HEK293 (cell line): ENCODE results near the gene MARCO.

ENCODE experiments used
- CTCF ChIA-PET: fragments of 350-600 bp; formaldehyde crosslinking; extraction: SDS; loops from one replicate; lab custom pipeline; 2021; ENCODE audit warnings: antibody characterized with exemption; lab: Yijun Ruan, JAX
- POLR2A ChIA-PET: fragments of 300-600 bp; formaldehyde crosslinking; extraction: SDS; loops from one replicate; lab custom pipeline; 2020; ENCODE audit warnings: antibody characterized with exemption, inconsistent platforms; lab: Yijun Ruan, JAX
- H3K27ac ChIP-seq: fragments of 200-500 bp; sonication (Bioruptor generic); 2 replicates; pipeline ENCODE4 v1.5.1; 2014; ENCODE audit warnings: low read depth, low read length, control low read depth, inconsistent platforms; ENCODE audit errors: extremely low read depth
- H3K36me3 ChIP-seq, 2 experiments: fragments of 200-500 bp in 1 of 2; sonication (Bioruptor generic) in 1 of 2; 1 replicate in 1 of 2; 2 replicates in 1 of 2; pipeline ENCODE4 v1.5.1; 2014 to 2017; ENCODE audit warnings: inconsistent platforms in 2 of 2, low read length in 2 of 2; ENCODE audit not compliant: control insufficient read depth in 2 of 2, insufficient read depth in 1 of 2
- H3K4me1 ChIP-seq: fragments of 200-500 bp; sonication (Bioruptor generic); 2 replicates; pipeline ENCODE4 v1.5.1; 2014; ENCODE audit warnings: mild to moderate bottlenecking, low read length, inconsistent platforms; ENCODE audit not compliant: control insufficient read depth, insufficient read depth
- H3K4me3 ChIP-seq: 2 replicates; pipeline ENCODE4 v1.5.1; 2011; ENCODE audit warnings: low read depth, mild to moderate bottlenecking, control low read depth, low read length, moderate library complexity
- H3K9me3 ChIP-seq: fragments of 200-500 bp; sonication (Bioruptor generic); 2 replicates; pipeline ENCODE4 v1.5.1; 2014; ENCODE audit warnings: low read depth, low read length, inconsistent platforms; ENCODE audit not compliant: control insufficient read depth, insufficient read depth
- FEZF1 ChIP-seq: fragments of 450-650 bp; formaldehyde crosslinking; IDR thresholded peaks from 2 replicates; pipeline ENCODE4 v1.5.1; 2016; ENCODE audit warnings: missing biosample characterization, missing genetic modification characterization
- GLIS1 ChIP-seq: fragments of 450-650 bp; formaldehyde crosslinking; IDR thresholded peaks from 2 replicates; pipeline ENCODE4 v1.5.1; 2016; ENCODE audit warnings: missing biosample characterization, missing genetic modification characterization
- GLIS2 ChIP-seq: fragments of 450-650 bp; formaldehyde crosslinking; IDR thresholded peaks from 2 replicates; pipeline ENCODE4 v1.5.1; 2016; ENCODE audit warnings: missing biosample characterization, missing genetic modification characterization
- HOXA7 ChIP-seq: sonication (generic); formaldehyde crosslinking; IDR thresholded peaks from 2 replicates; pipeline ENCODE4 v1.8.1; 2022; ENCODE audit warnings: missing genetic modification reagents, borderline replicate concordance
- HOXC10 ChIP-seq: sonication (generic); formaldehyde crosslinking; IDR thresholded peaks from 2 replicates; pipeline ENCODE4 v1.8.1; 2023; ENCODE audit warnings: mild to moderate bottlenecking, missing genetic modification reagents
- IKZF3 ChIP-seq: fragments of 450-650 bp; IDR thresholded peaks from 2 replicates; pipeline ENCODE4 v1.5.0; 2018; ENCODE audit warnings: missing biosample characterization, mild to moderate bottlenecking, missing genetic modification characterization, moderate library complexity
- KLF17 ChIP-seq: fragments of 450-650 bp; formaldehyde crosslinking; IDR thresholded peaks from 2 replicates; pipeline ENCODE4 v1.5.1; 2016; ENCODE audit warnings: missing biosample characterization, missing genetic modification characterization
- KLF7 ChIP-seq: fragments of 450-650 bp; formaldehyde crosslinking; IDR thresholded peaks from 2 replicates; pipeline ENCODE4 v1.5.1; 2016; ENCODE audit warnings: missing biosample characterization, missing genetic modification characterization, borderline replicate concordance
- KLF8 ChIP-seq: fragments of 450-650 bp; formaldehyde crosslinking; IDR thresholded peaks from 2 replicates; pipeline ENCODE4 v1.5.1; 2016; ENCODE audit warnings: missing biosample characterization, missing genetic modification characterization
- MEIS1 ChIP-seq: sonication (generic); formaldehyde crosslinking; IDR thresholded peaks from 2 replicates; pipeline ENCODE4 v1.8.1; 2022; ENCODE audit warnings: missing genetic modification reagents, mild to moderate bottlenecking, borderline replicate concordance
- SETDB1 ChIP-seq: IDR thresholded peaks from one replicate; pipeline ENCODE4 v1.6.1; 2017; ENCODE audit warnings: mild to moderate bottlenecking, low read length, moderate library complexity, mixed read lengths; ENCODE audit not compliant: insufficient read length
- ZIC2 ChIP-seq: fragments of 450-650 bp; formaldehyde crosslinking; IDR thresholded peaks from 2 replicates; pipeline ENCODE4 v1.5.1; 2016; ENCODE audit warnings: missing biosample characterization, missing genetic modification characterization
- ZNF10 ChIP-seq: fragments of 450-650 bp; formaldehyde crosslinking; IDR thresholded peaks from 2 replicates; pipeline ENCODE4 v1.5.1; 2017; ENCODE audit warnings: missing biosample characterization, missing genetic modification characterization
- ZNF114 ChIP-seq: fragments of 450-650 bp; formaldehyde crosslinking; IDR thresholded peaks from 2 replicates; pipeline ENCODE4 v1.5.0; 2017; ENCODE audit warnings: missing biosample characterization, missing genetic modification characterization
- ZNF146 ChIP-seq: fragments of 450-650 bp; formaldehyde crosslinking; IDR thresholded peaks from 2 replicates; pipeline ENCODE4 v1.5.1; 2016; ENCODE audit warnings: missing biosample characterization, missing genetic modification characterization
- ZNF155 ChIP-seq: fragments of 450-650 bp; formaldehyde crosslinking; IDR thresholded peaks from 2 replicates; pipeline ENCODE4 v1.5.1; 2016; ENCODE audit warnings: missing biosample characterization, missing genetic modification characterization
- ZNF2 ChIP-seq: fragments of 450-650 bp; formaldehyde crosslinking; IDR thresholded peaks from 2 replicates; pipeline ENCODE4 v1.5.1; 2016; ENCODE audit warnings: missing biosample characterization, missing genetic modification characterization
- ZNF239 ChIP-seq: fragments of 450-650 bp; formaldehyde crosslinking; IDR thresholded peaks from 2 replicates; pipeline ENCODE4 v1.5.1; 2016; ENCODE audit warnings: missing biosample characterization, missing genetic modification characterization
- ZNF26 ChIP-seq: fragments of 450-650 bp; formaldehyde crosslinking; IDR thresholded peaks from 2 replicates; pipeline ENCODE4 v1.5.1; 2016; ENCODE audit warnings: missing biosample characterization, missing genetic modification characterization
- ZNF350 ChIP-seq: fragments of 450-650 bp; formaldehyde crosslinking; IDR thresholded peaks from 2 replicates; pipeline ENCODE4 v1.5.0; 2017; ENCODE audit warnings: missing biosample characterization, mild to moderate bottlenecking, missing genetic modification characterization
- ZNF394 ChIP-seq: fragments of 450-650 bp; formaldehyde crosslinking; IDR thresholded peaks from 2 replicates; pipeline ENCODE4 v1.5.1; 2016; ENCODE audit warnings: missing biosample characterization, missing genetic modification characterization, mild to moderate bottlenecking, moderate library complexity, borderline replicate concordance
- ZNF416 ChIP-seq: fragments of 450-650 bp; formaldehyde crosslinking; IDR thresholded peaks from 2 replicates; pipeline ENCODE4 v1.5.1; 2016; ENCODE audit warnings: missing biosample characterization, missing genetic modification characterization
- ZNF433 ChIP-seq: fragments of 450-650 bp; formaldehyde crosslinking; IDR thresholded peaks from 2 replicates; pipeline ENCODE4 v1.5.1; 2016; ENCODE audit warnings: missing biosample characterization, missing genetic modification characterization, low read depth
- ZNF473 ChIP-seq: fragments of 450-650 bp; formaldehyde crosslinking; IDR thresholded peaks from 2 replicates; pipeline ENCODE4 v1.5.1; 2017; ENCODE audit warnings: missing biosample characterization, missing genetic modification characterization
- ZNF521 ChIP-seq: fragments of 450-650 bp; formaldehyde crosslinking; IDR thresholded peaks from 2 replicates; pipeline ENCODE4 v1.5.1; 2017; ENCODE audit warnings: missing biosample characterization, mild to moderate bottlenecking, missing genetic modification characterization
- ZNF529 ChIP-seq: fragments of 450-650 bp; formaldehyde crosslinking; IDR thresholded peaks from 2 replicates; pipeline ENCODE4 v1.5.1; 2017; ENCODE audit warnings: missing genetic modification characterization, missing biosample characterization; ENCODE audit not compliant: insufficient replicate concordance
- ZNF558 ChIP-seq: fragments of 450-650 bp; formaldehyde crosslinking; IDR thresholded peaks from 2 replicates; pipeline ENCODE4 v1.5.1; 2016; ENCODE audit warnings: missing biosample characterization, missing genetic modification characterization
- ZNF600 ChIP-seq: fragments of 450-650 bp; formaldehyde crosslinking; IDR thresholded peaks from 2 replicates; pipeline ENCODE4 v1.5.1; 2016; ENCODE audit warnings: missing biosample characterization, missing genetic modification characterization
- ZNF629 ChIP-seq: fragments of 450-650 bp; formaldehyde crosslinking; IDR thresholded peaks from 2 replicates; pipeline ENCODE4 v1.5.1; 2017; ENCODE audit warnings: missing biosample characterization, missing genetic modification characterization
- ZNF747 ChIP-seq: fragments of 450-650 bp; formaldehyde crosslinking; IDR thresholded peaks from 2 replicates; pipeline ENCODE4 v1.5.1; 2016; ENCODE audit warnings: missing biosample characterization, missing genetic modification characterization
- ZNF777 ChIP-seq: fragments of 450-650 bp; formaldehyde crosslinking; IDR thresholded peaks from 2 replicates; pipeline ENCODE4 v1.5.1; 2017; ENCODE audit warnings: missing biosample characterization, missing genetic modification characterization, borderline replicate concordance
- ZNF785 ChIP-seq: fragments of 450-650 bp; formaldehyde crosslinking; IDR thresholded peaks from 2 replicates; pipeline ENCODE4 v1.5.1; 2016; ENCODE audit warnings: missing biosample characterization, missing genetic modification characterization
- TF ChIP-seq, protein P1 (sequence below): fragments of 450-650 bp; formaldehyde crosslinking; IDR thresholded peaks from 2 replicates; pipeline ENCODE4 v1.5.1; 2016; ENCODE audit warnings: missing biosample characterization, missing genetic modification characterization
- TF ChIP-seq, protein P2 (sequence below): fragments of 450-650 bp; formaldehyde crosslinking; IDR thresholded peaks from 2 replicates; pipeline ENCODE4 v1.5.1; 2016; ENCODE audit warnings: missing biosample characterization, missing genetic modification characterization

The MARCO gene

DNA sequence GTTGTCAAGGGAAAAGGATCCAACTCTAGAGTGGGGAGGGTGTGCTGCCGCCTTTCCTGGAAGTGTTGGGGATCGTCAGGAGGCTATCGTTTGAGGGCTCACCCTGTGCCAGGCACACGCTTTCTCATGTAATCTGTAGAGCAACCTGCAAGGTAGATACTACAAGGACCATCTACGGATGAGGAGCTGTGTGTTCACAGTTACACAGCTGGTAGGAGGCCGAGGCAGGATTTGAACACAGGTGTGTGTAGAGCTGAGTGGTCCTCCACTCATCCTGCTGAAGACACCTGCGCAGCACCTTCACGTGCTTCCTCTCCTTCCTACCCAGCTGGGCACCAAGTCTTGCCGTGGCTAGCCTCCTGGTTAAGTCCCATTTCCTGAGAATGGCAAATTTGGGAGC is 68.3 kb downstream of the MARCO start (continued):
- no peak for TF ChIP-seq KLF7 (tag by site-specific recombination)
- TF ChIP-seq ZNF558 (tag by site-specific recombination) = no peak
- TF ChIP-seq ZNF146 (tag by site-specific recombination) = no peak
- TF ChIP-seq KLF17 (tag by site-specific recombination) = no peak
- TF ChIP-seq FEZF1 (tag by site-specific recombination) = no peak

GRCh38 chr2:119011162-119011909 is 69.3 kb downstream of the MARCO start:
- Histone ChIP-seq H3K36me3 (no peaks in the 10 kb centered on the region), H3K4me1 (no peaks in the 10 kb centered on the region), H3K27ac (no peak overlapping the region), H3K9me3 (no peaks in the 10 kb centered on the region), H3K4me3 (no peak overlapping the region)
- CTCF ChIA-PET = interaction anchor here (0.6 to 3.2 kb wide), 15 partner anchors 31 to 308 kb away, joined by 3 to 25 read pairs (median 4); no protein-coding TSS in a partner anchor
- POLR2A ChIA-PET = interaction anchor here (0.6 to 0.7 kb wide), 2 partner anchors 197 to 1455 kb away, joined by 4 to 6 read pairs; no protein-coding TSS in a partner anchor
- TF ChIP-seq ZNF2 (tag by site-specific recombination) = no peak
- no peak for TF ChIP-seq HOXC10
- TF ChIP-seq ZNF521 = no peak
- no peak for TF ChIP-seq ZNF777 (tag by site-specific recombination)
- TF ChIP-seq ZNF433 (tag by site-specific recombination) = no peak
- TF ChIP-seq ZNF155 = no peak
- TF ChIP-seq, protein P1, sequence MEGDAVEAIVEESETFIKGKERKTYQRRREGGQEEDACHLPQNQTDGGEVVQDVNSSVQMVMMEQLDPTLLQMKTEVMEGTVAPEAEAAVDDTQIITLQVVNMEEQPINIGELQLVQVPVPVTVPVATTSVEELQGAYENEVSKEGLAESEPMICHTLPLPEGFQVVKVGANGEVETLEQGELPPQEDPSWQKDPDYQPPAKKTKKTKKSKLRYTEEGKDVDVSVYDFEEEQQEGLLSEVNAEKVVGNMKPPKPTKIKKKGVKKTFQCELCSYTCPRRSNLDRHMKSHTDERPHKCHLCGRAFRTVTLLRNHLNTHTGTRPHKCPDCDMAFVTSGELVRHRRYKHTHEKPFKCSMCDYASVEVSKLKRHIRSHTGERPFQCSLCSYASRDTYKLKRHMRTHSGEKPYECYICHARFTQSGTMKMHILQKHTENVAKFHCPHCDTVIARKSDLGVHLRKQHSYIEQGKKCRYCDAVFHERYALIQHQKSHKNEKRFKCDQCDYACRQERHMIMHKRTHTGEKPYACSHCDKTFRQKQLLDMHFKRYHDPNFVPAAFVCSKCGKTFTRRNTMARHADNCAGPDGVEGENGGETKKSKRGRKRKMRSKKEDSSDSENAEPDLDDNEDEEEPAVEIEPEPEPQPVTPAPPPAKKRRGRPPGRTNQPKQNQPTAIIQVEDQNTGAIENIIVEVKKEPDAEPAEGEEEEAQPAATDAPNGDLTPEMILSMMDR (tag by site-specific recombination) = peak; percentile 57
- no peak for TF ChIP-seq HOXA7 (CRISPR knock-in tag)
- TF ChIP-seq, protein P2, sequence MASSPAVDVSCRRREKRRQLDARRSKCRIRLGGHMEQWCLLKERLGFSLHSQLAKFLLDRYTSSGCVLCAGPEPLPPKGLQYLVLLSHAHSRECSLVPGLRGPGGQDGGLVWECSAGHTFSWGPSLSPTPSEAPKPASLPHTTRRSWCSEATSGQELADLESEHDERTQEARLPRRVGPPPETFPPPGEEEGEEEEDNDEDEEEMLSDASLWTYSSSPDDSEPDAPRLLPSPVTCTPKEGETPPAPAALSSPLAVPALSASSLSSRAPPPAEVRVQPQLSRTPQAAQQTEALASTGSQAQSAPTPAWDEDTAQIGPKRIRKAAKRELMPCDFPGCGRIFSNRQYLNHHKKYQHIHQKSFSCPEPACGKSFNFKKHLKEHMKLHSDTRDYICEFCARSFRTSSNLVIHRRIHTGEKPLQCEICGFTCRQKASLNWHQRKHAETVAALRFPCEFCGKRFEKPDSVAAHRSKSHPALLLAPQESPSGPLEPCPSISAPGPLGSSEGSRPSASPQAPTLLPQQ (tag by site-specific recombination) = no peak
- peak; percentile 54; the same call in 1 of the 2 replicates for TF ChIP-seq GLIS1 (tag by site-specific recombination)
- TF ChIP-seq ZNF473 (tag by site-specific recombination) = no peak
- no peak for TF ChIP-seq ZNF114 (tag by site-specific recombination)
- TF ChIP-seq ZIC2 = peak; percentile 49; the same call in 1 of the 2 replicates
- TF ChIP-seq ZNF529 (tag by site-specific recombination) = no peak
- no peak for TF ChIP-seq MEIS1 (CRISPR knock-in tag)
- no peak for TF ChIP-seq SETDB1
- no peak for TF ChIP-seq ZNF416 (tag by site-specific recombination)
- no peak for TF ChIP-seq ZNF394 (tag by site-specific recombination)
- TF ChIP-seq ZNF747 (tag by site-specific recombination) = no peak
- no peak for TF ChIP-seq ZNF785 (tag by site-specific recombination)
- TF ChIP-seq ZNF350 = no peak
- no peak for TF ChIP-seq KLF8 (tag by site-specific recombination)
- TF ChIP-seq IKZF3 (tag by site-specific recombination) = no peak
- no peak for TF ChIP-seq ZNF26 (tag by site-specific recombination)
- no peak for TF ChIP-seq ZNF239
- peak; percentile 50; the same call in 1 of the 2 replicates for TF ChIP-seq GLIS2 (tag by site-specific recombination)
- no peak for TF ChIP-seq ZNF600 (tag by site-specific recombination)
- no peak for TF ChIP-seq ZNF10 (tag by site-specific recombination)
- TF ChIP-seq ZNF629 (tag by site-specific recombination) = no peak
